NCI-H2196 treated with DMSO at 0.1 percent for 48 hours (cell line): ENCODE results near the gene TTC33.

Experiments
- DNase-seq: peaks from one replicate; lab custom pipeline; 2025; ENCODE audit not compliant: unreplicated experiment; lab: John Stamatoyannopoulos, UW

TTC33 gene

GRCh38 chr5:40780858-40781257, 25.1 kb upstream of the TTC33 start:
- no peak for DNase-seq

GRCh38 chr5:40780199-40780598, 24.4 kb upstream of the TTC33 start:
- DNase-seq = no peak

- DNase-seq = no peak
These were observed 23.8 kb upstream of the TTC33 start for GRCh38 chr5:40779561-40779960.

DNA sequence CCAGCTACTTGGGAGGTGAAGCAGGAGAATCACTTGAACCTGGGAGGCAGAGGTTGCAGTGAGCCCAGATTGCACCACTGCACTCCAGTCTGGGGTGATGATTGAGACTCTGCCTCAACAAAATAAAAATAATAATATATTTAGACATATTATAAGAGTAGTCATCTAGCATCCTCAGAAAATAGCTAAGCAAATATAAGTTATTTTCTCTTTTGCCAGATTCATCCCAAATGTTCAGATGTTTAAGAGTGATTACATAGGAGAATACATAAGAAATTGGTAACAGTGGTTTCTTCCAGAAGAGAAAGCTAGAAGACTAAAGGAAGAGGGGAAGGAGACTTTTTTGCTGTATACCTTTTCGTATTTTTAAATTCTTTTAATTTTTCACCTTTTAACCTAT, 22.4 kb upstream of the TTC33 start:
- DNase-seq = no peak

GRCh38 chr5:40776658-40776977, 20.9 kb upstream of the TTC33 start:
- DNase-seq = no peak

GRCh38 chr5:40775846-40776657, 20.3 kb upstream of the TTC33 start:
- no peak for DNase-seq

DNA sequence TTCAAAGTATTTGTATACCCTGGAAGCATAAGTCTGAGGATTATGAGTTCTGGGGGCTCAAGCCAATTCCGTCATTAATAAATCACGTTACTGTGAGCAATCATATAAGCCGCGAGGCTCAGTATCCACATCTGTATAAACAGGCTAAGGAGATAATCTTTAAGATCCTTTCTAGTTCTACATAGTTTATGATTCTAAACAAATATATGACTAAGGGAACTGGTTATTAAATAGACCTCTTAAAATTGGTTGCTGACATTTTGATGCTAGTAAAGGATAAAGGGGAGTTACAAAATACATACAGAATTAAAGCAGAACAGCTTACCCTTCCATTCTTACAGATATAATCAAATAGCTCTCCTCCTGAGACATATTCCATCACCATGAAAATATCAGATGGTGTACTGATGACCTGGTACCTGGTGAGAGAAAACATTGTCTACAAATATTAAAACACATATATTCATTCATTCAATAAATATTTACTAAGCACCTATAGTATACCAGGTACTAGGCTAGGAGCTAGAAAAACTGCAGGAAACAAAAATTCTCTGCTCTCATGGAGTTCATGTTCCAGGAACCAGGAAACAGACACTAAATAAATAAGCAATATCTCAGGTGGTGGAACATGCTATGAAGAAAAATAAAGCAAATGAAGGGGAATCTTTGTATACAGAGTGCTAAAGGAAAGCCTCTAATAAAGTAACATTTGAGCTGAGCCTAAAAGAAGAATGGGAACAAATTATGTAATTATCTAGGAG, 19.5 kb upstream of the TTC33 start:
- DNase-seq = no peak

- DNase-seq = no peak
These were observed 18.9 kb upstream of the TTC33 start for GRCh38 chr5:40774623-40775022.

DNA sequence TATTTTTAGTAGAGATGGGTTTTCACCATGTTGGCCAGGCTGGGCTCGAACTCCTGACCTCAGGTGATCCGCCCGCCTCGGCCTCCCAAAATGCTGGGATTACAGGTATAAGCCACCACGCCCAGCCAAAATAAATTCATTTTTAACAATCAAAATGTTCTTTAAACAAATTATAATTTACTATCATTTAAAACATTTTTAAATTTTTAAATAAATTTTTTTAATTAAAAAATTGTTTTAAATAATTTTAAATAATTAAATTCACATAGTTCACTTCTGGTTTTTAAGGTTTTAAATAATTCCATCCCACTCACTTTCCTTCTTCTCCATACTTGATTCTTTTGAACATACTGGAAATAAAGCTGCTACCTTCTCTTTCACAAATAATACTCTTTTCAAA, 15.0 kb upstream of the TTC33 start:
- no peak for DNase-seq

GRCh38 chr5:40762705-40763104, 6.9 kb upstream of the TTC33 start:
- DNase-seq = no peak

GRCh38 chr5:40757400-40757799, 1.6 kb upstream of the TTC33 start:
- DNase-seq = no peak

- peak; percentile 73 for DNase-seq
These were observed 711 bp downstream of the TTC33 start for GRCh38 chr5:40755093-40755406.

DNA sequence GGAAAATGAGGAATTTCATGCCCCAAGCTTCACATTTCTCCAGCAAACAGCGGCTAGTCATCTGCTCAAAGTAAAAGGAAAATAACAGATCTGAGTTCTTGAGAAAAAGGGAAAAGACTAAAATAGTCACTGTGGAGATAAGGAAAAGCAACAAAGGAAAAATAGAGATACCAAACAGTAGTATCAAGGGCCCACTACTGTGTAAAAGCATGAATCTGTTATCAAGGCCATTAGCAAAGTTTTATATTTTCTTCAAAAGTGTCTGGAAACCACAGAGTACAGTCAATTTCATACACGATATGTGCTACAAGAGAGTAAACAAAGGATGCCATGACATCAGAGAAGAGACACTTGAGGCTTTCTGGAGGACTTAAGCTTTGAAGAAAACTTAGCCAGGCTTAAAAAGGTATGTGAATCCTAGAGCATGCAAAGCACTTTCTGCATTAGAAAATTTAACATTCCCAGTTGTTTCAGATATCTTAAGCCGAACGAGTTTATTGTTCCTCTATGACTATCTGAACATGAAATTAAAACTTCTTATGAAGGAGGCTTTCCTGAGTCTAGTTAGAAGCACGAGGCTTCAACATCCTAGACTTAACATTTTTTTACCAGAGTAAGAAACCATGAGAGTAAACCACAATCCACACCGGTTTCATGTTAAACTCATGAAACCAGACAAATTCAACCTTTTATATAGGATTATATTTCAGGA, 1.2 kb downstream of the TTC33 start:
- DNase-seq = peak; percentile 57

DNA sequence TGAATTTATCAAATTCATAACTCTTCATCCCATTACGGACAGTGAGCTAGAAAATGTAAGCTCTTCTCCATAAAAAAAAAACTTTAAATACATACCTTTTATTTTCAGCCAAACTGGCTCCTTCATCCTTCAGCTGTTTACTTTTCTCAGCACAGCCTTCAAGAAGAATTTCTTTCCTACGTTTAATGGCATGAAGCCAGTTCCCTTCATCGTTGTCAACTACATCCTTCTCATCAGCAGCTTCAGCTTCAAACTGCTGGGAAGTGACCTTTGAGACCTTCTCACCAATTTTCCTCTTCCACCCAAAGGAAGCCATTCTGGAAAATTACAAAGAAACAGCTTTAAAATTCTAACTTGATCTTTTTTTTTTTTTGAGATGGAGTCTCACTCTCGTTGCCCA, 9.1 kb downstream of the TTC33 start:
- no peak for DNase-seq

GRCh38 chr5:40743771-40744170, 12.0 kb downstream of the TTC33 start:
- DNase-seq = no peak

- DNase-seq = no peak
These were observed 17.3 kb downstream of the TTC33 start for GRCh38 chr5:40738502-40738901.

- DNase-seq = no peak
These were observed 19.5 kb downstream of the TTC33 start for GRCh38 chr5:40736103-40736875.

DNA sequence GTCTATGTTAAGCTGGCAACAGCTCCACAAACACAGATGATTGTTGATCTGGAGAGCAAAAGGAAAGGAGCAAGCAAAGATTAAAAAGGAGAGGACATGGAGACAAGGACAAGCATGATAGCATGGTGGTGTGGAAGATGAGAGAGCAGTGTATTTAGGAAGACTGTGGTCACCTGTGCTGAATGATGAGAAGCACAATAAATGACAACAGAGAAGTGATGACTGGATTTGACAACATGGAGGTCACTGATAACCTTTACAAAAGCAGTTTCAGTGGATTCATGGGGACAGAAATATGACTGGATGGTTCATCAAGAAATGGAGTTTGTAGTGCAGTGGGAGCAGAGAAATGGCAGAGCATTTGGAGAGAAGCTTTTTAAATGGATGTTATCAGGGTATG, 20.2 kb downstream of the TTC33 start:
- no peak for DNase-seq

- DNase-seq = no peak
These were observed 20.8 kb downstream of the TTC33 start for GRCh38 chr5:40734986-40735385.

- DNase-seq = no peak
These were observed 21.7 kb downstream of the TTC33 start for GRCh38 chr5:40733879-40734563.

DNA sequence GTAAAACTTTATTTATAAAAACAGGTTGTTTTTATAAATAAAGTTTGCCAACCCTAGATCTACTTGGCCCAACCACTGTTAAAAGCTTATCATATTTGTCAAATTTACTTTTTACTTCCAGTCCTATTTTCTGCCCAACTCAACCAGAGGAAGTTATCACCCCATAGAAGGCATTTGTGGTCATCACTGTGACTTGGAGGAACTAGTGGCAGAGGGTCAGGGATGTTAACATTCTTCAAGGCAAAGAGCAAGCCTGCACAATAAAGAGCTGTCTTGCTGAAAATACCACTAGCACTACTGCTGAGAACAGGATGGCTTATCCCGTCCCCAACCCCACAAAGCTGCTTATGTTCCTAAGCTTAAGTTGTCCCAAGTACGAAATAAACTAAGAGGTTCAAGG, 22.3 kb downstream of the TTC33 start:
- no peak for DNase-seq
